Adipose tissue (tissue), 3 donors: ENCODE measurements around the gene LILRA6. TPM values are rescaled to one million over a fixed set of nuclear protein-coding genes. Genes with fewer than 3 reads are reported as not detected.
"Not testable (repeated sequence)": the region's sequence is repeated elsewhere in the genome, so short reads cannot be mapped to it uniquely, and the experiment has no call there.

Source experiments
- H3K27ac ChIP-seq: one replicate; pipeline ENCODE4 v1.5.1; 2013; ENCODE audit warnings: low read depth, low read length
- WGBS, 3 donors: extraction: QIAGEN DNeasy Blood & Tissue Kit; methylation state at CpG; one replicate each; pipeline ENCODE4 v1.1.7; 2013; 5-methylcytosine and 5-hydroxymethylcytosine counted together
- polyA plus RNA-seq, 3 donors: library from polyadenylated mRNA; stranded (reverse); fragments of 200-250 nt; gene quantifications; one replicate each; pipeline ENCODE4 v1.2.3, GENCODE V29; 2013
- donor health status: healthy with polysubstance abuse.
- donor health status: Bipolar disorder and iron deficiency.
- donor health status: healthy.

Gene LILRA6
- polyA plus RNA-seq, 3 donors = 0.72 to 10.1 (median 3.4) TPM

GRCh38 chr19:54199401-54199800 lies 43.2 kb downstream of the LILRA6 start:
- 90 to 92% (median 90%) methylated on average over 16 of the region's 16 CpGs for WGBS, 3 donors
- no peak overlapping the region for H3K27ac ChIP-seq

GRCh38 chr19:54197121-54197520 lies 45.5 kb downstream of the LILRA6 start:
- 75 to 86% (median 79%) methylated on average over 3 of the region's 3 CpGs for WGBS, 3 donors

GRCh38 chr19:54196536-54196935 lies 46.1 kb downstream of the LILRA6 start:
- no peak overlapping the region for H3K27ac ChIP-seq
- WGBS, 3 donors = 93 to 95% (median 94%) methylated on average over 7 of the region's 7 CpGs

More at GRCh38 chr19:54197121-54197520, 45.5 kb downstream of the LILRA6 start:
- H3K27ac ChIP-seq = no peak overlapping the region

GRCh38 chr19:54194463-54194862 lies 48.1 kb downstream of the LILRA6 start:
- not testable (repeated sequence) for H3K27ac ChIP-seq
- 89 to 96% (median 95%) methylated on average over 12 of the region's 12 CpGs for WGBS, 3 donors

DNA sequence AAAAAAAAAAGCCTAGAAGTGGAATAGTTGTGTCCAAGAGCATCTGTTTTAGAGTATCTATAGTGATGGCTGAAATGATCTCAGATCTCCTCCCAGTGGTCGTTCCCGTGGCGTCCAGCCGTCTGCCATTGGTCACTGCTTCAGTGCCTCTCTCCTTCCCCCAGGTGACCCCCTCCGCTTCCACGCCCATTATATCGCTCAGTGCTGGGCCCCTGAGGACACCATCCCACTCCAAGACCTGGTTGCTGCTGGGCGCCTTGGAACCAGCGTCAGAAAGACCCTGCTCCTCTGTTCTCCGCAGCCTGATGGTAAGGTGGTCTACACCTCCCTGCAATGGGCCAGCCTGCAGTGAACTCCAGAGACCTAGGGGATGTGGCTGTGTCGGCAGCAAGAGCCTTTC lies 49.6 kb downstream of the LILRA6 start:
- no peak overlapping the region for H3K27ac ChIP-seq
- 90 to 95% (median 95%) methylated on average over 11 of the region's 11 CpGs for WGBS, 3 donors

DNA sequence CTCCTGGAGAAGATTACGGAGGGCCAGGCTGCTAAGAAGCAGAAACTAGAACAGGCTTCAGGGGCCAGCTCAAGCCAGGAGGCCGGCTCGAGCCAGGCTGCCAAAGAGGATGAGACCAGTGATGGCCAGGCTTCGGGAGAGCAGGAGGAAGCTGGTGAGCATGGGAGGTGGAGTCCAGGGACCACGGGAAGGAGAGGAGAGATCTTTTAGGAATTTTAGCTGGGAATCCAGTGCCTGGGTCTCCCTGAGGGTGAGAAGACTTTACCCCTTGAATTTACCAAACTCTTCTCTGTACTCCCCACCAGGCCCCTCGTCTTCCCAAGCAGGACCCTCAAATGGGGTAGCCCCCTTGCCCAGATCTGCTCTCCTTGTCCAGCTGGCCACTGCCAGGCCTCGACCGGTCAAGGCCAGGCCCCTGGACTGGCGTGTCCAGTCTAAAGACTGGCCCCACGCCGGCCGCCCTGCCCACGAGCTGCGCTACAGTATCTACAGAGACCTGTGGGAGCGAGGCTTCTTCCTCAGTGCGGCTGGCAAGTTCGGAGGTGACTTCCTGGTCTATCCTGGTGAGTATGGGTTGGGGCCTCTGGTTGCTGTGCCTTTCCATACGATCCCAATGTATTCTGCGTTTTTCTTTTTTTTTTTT lies 50.7 kb downstream of the LILRA6 start:
- peak overlapping the region; percentile 80 for H3K27ac ChIP-seq
- WGBS, 3 donors = 60 to 66% (median 65%) methylated on average over 19 of the region's 19 CpGs

DNA sequence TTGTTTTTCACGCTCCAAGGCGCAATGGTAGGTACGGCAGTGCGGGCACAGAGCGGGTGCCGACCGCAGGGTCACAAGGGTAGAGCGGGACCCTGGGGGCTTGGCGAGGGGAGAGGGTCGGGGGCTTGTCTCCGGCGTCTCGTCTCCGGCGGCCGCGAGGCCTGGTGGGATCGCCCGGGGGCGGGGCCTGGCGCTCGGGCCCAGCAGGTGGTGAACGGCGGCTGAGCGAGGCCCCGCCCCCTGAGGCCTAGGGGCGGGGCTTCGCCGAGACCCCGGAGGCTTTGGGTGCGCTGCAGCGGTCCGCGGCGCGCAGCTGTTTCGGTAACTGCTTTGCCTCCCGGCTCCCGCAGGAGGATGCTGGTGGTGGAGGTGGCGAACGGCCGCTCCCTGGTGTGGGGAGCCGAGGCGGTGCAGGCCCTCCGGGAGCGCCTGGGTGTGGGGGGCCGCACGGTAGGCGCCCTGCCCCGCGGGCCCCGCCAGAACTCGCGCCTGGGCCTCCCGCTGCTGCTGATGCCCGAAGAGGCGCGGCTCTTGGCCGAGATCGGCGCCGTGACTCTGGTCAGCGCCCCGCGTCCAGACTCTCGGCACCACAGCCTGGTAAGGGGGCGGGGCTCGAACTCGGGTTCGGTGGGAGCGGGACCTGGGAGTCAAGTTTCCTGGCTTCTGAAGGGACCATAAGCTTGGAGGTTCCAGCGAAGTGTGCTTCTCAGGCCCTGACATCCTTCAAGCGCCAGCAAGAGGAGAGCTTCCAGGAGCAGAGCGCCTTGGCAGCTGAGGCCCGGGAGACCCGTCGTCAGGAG lies 51.4 kb downstream of the LILRA6 start, which contains the start of gene TSEN34:
TSS of gene TSEN34 (plus strand) at position 298 of the 800 bp plus-strand sequence. CDS start at position 355, 57 bp downstream.
- peak within 1 kb of the TSS; percentile 82 for H3K27ac ChIP-seq
- WGBS, 3 donors = 1% methylated on average over 69 to 77 of the region's 77 CpGs

DNA sequence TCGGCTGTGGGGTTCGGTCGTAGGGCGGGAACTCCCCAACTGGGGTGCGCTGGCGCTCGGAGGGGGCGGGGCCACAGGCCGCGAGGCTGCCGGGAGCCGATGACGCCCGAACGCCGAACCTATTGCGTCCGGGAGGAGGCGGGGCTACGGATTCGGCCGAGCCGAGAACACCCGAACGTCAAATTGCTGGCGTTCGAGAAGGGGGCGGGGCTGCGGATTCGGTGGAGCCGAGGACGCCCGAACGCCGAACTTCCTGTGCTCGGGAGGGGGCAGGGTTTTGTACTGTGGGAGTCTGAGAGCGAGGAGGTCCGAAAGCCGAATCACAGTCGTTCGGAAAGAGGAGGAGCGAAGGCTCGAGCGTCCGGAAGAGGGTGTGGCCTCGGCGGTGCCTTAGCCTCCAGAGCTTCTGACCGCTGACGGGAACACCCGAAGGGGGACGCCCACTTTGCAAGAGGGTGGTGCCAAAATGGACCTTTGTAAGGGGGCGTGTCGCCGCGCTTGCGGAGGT lies 52.0 kb downstream of the LILRA6 start:
- WGBS, 3 donors = 0% methylated on average over 49 to 56 of the region's 56 CpGs
- peak overlapping the region; percentile 82 for H3K27ac ChIP-seq

- peak overlapping the region; percentile 82 for H3K27ac ChIP-seq
- WGBS, 3 donors = 0 to 1% (median 0%) methylated on average over 60 to 65 of the region's 65 CpGs
Observed at GRCh38 chr19:54189735-54190502, 52.7 kb downstream of the LILRA6 start.

- 0 to 1% (median 0%) methylated on average over 42 to 64 of the region's 64 CpGs for WGBS, 3 donors
- peak within 1 kb of the TSS; percentile 83 for H3K27ac ChIP-seq
Observed at GRCh38 chr19:54189145-54189734, 53.4 kb downstream of the LILRA6 start, which contains the start of gene MBOAT7. TSS of gene MBOAT7 (minus strand) at chr19:54189580. CDS start at chr19:54188508, 1,072 bp downstream.

- WGBS, 3 donors = 15 to 24% (median 18%) methylated on average over 12 of the region's 12 CpGs
- no peak overlapping the region for H3K27ac ChIP-seq
Observed at GRCh38 chr19:54188215-54188871, 54.2 kb downstream of the LILRA6 start.

DNA sequence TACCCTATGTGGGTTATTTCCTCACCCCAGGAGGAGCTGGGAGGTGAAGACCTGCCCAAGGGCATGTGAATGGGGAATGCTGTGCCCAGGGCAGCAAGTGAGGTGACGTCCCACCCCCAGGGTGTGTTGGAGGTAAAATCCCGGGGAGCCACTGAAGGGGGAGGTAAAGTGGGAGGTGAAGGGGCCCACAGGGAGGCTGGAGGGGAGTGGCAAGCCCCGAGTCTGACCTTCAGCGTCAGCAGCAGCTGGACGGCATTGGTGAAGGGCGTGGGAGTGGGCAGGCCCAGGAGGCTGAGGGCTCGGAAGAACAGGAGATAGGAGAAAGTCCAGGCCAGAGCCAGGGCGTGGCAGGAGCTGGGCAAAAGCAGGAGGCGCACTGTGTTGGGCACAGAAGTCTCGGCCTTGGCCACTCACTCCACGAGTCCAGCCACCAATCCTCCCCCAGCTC lies 55.6 kb downstream of the LILRA6 start:
- WGBS, 3 donors = 46 to 86% (median 82%) methylated on average over 11 of the region's 11 CpGs

More for the DNA sequence above, 55.6 kb downstream of the LILRA6 start:
- no peak overlapping the region for H3K27ac ChIP-seq

Other genes with a start within 250 kb of the LILRA6 start
- 1 to 10 TPM in 1 of 3 donors, under 1 TPM in 1, not detected in 1; 0.76 to 2.1 TPM for gene VSTM1, start 178.9 kb downstream of the LILRA6 start, polyA plus RNA-seq
- not detected for gene TARM1, start 161.4 kb downstream of the LILRA6 start, polyA plus RNA-seq
- gene OSCAR, start 142.0 kb downstream of the LILRA6 start, polyA plus RNA-seq = 1 to 10 TPM in 2 of 3 donors, under 1 TPM in 1; 0.37 to 6.4 (median 3.5) TPM
- 100 to 1,000 TPM in 2 of 3 donors, 10 to 100 TPM in 1; 53.4 to 243 (median 185) TPM for gene NDUFA3, start 139.9 kb downstream of the LILRA6 start, polyA plus RNA-seq
- gene TFPT, start 127.1 kb downstream of the LILRA6 start, polyA plus RNA-seq = 10 to 100 TPM in 2 of 3 donors, 1 to 10 TPM in 1; 7.2 to 17.9 (median 11.8) TPM
- 10 to 100 TPM; 21.0 to 47.7 (median 46.6) TPM for gene PRPF31, start 127.0 kb downstream of the LILRA6 start, polyA plus RNA-seq
- 10 to 100 TPM; 19.4 to 23.6 (median 20.7) TPM for gene CNOT3, start 105.0 kb downstream of the LILRA6 start, polyA plus RNA-seq
- gene LENG1, start 83.1 kb downstream of the LILRA6 start, polyA plus RNA-seq = 1 to 10 TPM; 5.1 to 7.2 (median 6.2) TPM
- 10 to 100 TPM in 1 of 3 donors, 1 to 10 TPM in 2; 3.1 to 44.8 (median 6.4) TPM for gene TMC4, start 69.6 kb downstream of the LILRA6 start, polyA plus RNA-seq
- gene MBOAT7, start 53.2 kb downstream of the LILRA6 start, polyA plus RNA-seq = 10 to 100 TPM; 18.8 to 32.0 (median 27.5) TPM
- 10 to 100 TPM; 32.8 to 45.0 (median 39.6) TPM for gene TSEN34, start 51.5 kb downstream of the LILRA6 start, polyA plus RNA-seq
- 1,000 to 10,000 TPM; 3,750 to 5,284 (median 4,831) TPM for gene RPS9, start 41.9 kb downstream of the LILRA6 start, polyA plus RNA-seq
- 10 to 100 TPM in 1 of 3 donors, 1 to 10 TPM in 2; 2.0 to 29.9 (median 6.1) TPM for gene LILRB3, start 19.8 kb downstream of the LILRA6 start, polyA plus RNA-seq
- 10 to 100 TPM in 2 of 3 donors, 1 to 10 TPM in 1; 1.4 to 16.7 (median 13.5) TPM for gene LILRB5, start 14.5 kb upstream of the LILRA6 start, polyA plus RNA-seq
- 10 to 100 TPM in 1 of 3 donors, 1 to 10 TPM in 2; 2.2 to 14.6 (median 2.4) TPM for gene LILRB2, start 38.3 kb upstream of the LILRA6 start, polyA plus RNA-seq
- gene LILRA5, start 70.4 kb upstream of the LILRA6 start, polyA plus RNA-seq = 10 to 100 TPM in 2 of 3 donors, 1 to 10 TPM in 1; 2.2 to 31.5 (median 14.3) TPM
- under 1 TPM in 1 of 3 donors, not detected in 2; 0.03 TPM for gene LILRA4, start 96.4 kb upstream of the LILRA6 start, polyA plus RNA-seq
- gene LAIR1, start 122.1 kb upstream of the LILRA6 start, polyA plus RNA-seq = 10 to 100 TPM in 2 of 3 donors, 1 to 10 TPM in 1; 8.2 to 75.8 (median 17.2) TPM
- 10 to 100 TPM in 1 of 3 donors, under 1 TPM in 2; 0.70 to 11.9 (median 0.79) TPM for gene TTYH1, start 172.7 kb upstream of the LILRA6 start, polyA plus RNA-seq
- gene LENG8, start 206.4 kb upstream of the LILRA6 start, polyA plus RNA-seq = 100 to 1,000 TPM; 139 to 155 (median 151) TPM
- gene LENG9, start 221.0 kb upstream of the LILRA6 start, polyA plus RNA-seq = 10 to 100 TPM in 1 of 3 donors, 1 to 10 TPM in 2; 5.7 to 19.7 (median 7.3) TPM
- gene CDC42EP5, start 230.5 kb upstream of the LILRA6 start, polyA plus RNA-seq = 10 to 100 TPM; 17.1 to 37.7 (median 20.8) TPM